ENCODE results near the gene DHRS9. TPM values are rescaled to one million over a fixed set of nuclear protein-coding genes. Genes with fewer than 3 reads are reported as not detected.
A peak's percentile ranks its signal among the peaks of the same experiment; 100 is the strongest.
"Not testable (repeated sequence)": the region's sequence is repeated elsewhere in the genome, so short reads cannot be mapped to it uniquely, and the experiment has no call there.

Gene DHRS9
- total RNA-seq (2014; rRNA removed; shearing (Covaris generic)), result 0.33 and 0.57 TPM in 2 replicates

GRCh38 chr2:169069341-169069740 is at the start of gene DHRS9:
Gene DHRS9 (plus strand): TSS chr2:169069563. CDS start chr2:169081582, 12,019 bp downstream.
- DNase-seq (ENCODE audit: low spot score), result peak; percentile 64

DNA sequence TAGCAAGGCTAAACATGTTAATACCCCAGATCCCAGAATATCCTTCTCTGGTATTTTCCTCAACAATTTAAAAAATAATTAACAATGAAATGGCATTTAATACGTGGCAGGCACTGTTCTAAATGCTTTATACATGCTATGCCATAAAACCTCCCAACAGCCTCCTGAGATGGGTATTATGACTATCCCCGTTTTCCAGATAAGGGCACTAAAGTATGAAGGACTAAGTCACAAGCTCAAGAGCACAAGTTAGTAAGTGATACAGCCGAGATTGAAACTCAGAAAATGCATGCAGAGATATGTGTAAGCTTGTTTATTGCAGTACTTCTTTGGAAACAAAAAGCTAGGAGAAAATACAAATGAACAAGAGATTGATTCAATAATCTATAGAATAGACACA is 46.2 kb upstream of the DHRS9 start:
- no peak for DNase-seq (ENCODE audit: low spot score)

DNA sequence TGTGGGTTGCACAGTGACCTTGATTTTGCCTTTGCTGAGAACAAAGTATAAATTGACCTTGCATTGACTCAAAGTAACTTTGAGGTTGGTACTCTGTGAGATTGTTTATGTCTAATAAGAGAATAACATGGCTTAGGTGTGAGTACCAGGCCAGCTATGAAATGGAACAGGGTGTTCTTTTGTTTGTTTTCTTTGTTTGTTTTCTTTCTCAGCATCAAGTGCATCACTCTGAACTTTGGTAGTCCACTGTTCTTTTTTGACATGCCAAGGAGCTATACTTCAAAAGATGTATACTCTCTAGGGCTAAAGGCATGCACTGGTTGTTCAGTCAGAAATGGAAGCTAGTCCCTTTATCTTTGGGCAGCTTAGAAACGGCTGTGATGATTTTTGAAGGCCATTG is 43.3 kb upstream of the DHRS9 start:
- no peak for DNase-seq (ENCODE audit: low spot score)

GRCh38 chr2:169027234-169027633 is 42.1 kb upstream of the DHRS9 start:
- DNase-seq (ENCODE audit: low spot score), result no peak

DNA sequence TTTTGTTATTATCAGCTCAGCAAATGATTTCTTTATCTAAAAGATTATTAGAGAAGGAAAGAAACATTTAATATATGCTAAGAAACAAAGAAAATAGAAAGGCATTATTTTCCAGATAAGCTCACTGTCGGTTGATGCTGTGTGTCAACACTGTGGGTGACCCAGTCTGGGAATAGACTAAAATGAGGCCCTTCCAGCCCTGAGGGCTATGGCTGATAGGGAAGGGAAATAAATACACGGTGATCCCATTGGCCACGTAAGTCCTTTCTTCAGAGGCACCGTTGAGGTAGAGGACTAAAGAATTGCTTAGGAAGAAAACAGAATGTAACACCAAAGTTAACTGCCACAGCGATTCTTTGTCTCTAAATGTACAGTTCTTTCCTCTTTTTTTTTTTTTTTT is 40.0 kb upstream of the DHRS9 start:
- DNase-seq (ENCODE audit: low spot score), result no peak

DNA sequence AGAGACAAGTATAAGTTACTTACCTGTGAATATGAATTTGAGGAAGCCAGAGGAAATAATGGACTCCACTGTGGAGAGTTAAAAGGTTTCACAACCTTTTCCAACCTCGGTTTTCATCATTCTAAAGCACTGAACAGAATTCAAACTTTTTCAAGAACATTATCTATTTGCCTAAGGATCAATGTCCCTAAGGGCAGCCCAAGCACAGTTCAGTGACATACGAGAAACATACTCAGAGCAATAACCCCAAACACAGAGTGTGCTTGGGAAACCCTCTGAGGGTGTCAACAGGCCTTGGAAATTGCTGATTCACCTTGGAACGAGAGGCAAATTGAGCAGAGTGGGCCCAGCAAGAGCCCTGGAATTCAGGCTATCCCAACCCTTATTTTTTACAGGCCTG is 38.2 kb upstream of the DHRS9 start, which contains the start of gene ABCB11:
Gene ABCB11 (minus strand): TSS at position 123 of the 400 bp plus-strand sequence. CDS start 13,199 bp downstream, outside the sequence.
- DNase-seq (ENCODE audit: low spot score), result no peak

DNA sequence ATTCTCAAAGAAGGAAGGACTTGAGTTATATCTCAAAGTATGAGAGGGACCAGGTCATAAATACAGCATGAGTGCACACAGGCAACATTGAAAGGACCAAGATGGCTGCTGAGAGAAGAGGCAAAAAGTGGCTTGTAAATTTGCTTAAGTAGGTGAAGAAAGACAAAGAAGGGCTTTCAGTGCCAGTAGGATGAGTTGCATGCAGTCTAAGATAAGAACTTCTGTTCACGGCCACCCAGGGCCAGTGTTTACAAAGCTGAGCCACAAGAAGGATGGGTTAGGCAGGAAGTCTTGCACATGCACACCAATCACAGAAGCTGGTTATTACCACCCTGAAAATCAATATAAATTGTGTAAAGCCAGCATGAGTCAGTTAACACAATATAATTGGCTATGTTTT is 35.1 kb upstream of the DHRS9 start:
- DNase-seq (ENCODE audit: low spot score), result peak; percentile 86

DNA sequence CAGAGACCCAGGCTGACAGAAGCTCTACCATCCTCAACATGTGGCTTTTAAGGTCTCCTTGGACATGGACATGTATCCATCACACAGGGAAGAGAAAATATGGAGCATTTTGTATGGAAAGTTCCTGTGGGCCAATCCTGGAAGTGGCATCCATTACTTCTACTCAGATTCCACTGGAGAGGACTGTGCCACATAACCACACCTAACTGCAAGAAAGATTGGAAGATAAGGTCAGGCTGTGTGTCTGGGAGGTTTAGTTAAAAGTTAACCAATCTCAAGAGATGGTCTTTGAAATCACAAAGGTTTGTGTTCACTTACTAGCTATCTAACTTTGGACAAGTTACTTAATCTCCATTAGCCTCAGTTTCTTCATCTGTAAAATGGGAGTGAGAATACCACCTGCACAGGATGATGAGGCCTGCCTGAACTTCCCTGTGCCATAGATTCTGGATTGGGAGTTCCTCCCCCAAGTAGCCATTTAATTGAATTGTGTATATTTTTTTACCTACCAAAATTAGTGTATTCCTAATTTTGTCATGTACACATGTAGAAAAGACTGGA is 34.3 kb upstream of the DHRS9 start:
- DNase-seq (ENCODE audit: low spot score), result no peak

GRCh38 chr2:169035887-169036286 is 33.5 kb upstream of the DHRS9 start:
- DNase-seq (ENCODE audit: low spot score), result peak; percentile 59

- peak; percentile 67 for DNase-seq (ENCODE audit: low spot score)
Measured at GRCh38 chr2:169036736-169037440, 32.5 kb upstream of the DHRS9 start.

DNA sequence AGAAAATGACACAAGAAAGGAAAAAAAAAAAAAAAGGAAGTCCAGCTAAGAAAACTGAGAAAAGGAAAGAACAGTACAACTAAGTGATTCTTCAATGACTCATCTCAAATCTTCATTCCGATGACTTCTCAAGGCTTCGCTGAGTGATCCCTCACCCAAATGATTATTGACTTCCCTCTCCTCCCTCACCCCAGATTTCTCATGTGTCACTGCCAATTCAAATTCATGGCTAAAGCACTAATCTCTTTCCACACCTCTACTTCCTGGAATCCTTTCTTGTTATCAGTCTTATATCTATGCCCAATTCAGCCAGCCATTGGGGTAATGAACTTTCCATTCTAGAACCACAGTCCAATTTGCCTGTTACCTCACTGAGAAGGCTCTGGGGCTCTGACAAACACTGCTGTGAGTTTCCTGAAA is 31.0 kb upstream of the DHRS9 start:
- DNase-seq (ENCODE audit: low spot score), result peak; percentile 67

GRCh38 chr2:169039702-169040101 is 29.7 kb upstream of the DHRS9 start:
- DNase-seq (ENCODE audit: low spot score), result no peak

GRCh38 chr2:169041594-169041993 is 27.8 kb upstream of the DHRS9 start:
- no peak for DNase-seq (ENCODE audit: low spot score)

DNA sequence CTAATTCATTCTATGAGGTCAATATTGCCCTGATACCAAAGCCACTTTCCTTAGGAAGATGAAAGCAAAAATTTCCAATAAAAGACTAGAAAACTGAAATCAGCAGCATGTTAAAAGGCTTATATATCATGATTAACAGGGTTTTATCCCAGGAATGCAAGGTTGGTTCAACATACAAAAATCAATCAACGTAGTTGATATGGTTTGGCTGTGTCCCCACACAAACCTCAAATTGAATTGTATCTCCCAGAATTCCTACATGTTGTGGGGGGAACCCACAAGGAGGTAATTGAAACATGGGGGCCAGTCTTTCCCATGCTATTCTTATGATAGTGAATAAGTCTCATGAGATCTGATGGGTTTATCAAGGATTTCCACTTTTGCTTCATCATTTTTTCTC is 26.5 kb upstream of the DHRS9 start:
- no peak for DNase-seq (ENCODE audit: low spot score)

DNA sequence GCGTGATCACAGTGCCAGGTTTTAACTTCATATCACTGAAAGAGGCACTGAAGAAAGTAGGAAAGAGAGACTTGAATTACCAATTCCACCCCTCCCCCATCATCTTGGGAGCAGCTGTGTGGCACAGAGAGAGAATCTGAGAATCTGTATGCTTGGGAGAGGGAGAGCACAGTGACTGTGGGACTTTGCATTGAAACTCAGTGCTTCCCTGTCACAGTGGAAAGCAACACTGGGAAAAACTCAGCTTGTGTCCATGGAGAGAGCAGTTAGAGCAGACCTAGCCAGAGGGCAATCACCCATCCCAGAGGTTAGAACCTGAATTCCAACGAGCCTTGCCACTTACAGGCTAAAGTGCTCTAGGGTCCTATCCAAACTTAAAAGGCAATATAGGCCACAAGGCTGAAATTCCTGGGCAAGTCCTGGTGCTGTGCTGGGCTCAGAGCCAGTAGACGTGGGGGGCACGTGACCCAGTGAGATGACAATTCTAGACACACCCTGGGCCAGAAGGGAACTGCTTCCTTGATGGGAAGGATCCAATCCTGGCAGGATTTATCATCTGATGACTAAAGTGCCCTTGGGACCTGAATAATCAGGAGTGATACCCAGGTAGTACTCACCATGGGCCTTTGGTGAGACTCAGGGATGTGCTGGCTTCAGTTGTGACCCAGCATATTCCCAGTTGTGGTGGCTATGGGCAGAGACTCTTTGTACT is 22.8 kb upstream of the DHRS9 start:
- no peak for DNase-seq (ENCODE audit: low spot score)

DNA sequence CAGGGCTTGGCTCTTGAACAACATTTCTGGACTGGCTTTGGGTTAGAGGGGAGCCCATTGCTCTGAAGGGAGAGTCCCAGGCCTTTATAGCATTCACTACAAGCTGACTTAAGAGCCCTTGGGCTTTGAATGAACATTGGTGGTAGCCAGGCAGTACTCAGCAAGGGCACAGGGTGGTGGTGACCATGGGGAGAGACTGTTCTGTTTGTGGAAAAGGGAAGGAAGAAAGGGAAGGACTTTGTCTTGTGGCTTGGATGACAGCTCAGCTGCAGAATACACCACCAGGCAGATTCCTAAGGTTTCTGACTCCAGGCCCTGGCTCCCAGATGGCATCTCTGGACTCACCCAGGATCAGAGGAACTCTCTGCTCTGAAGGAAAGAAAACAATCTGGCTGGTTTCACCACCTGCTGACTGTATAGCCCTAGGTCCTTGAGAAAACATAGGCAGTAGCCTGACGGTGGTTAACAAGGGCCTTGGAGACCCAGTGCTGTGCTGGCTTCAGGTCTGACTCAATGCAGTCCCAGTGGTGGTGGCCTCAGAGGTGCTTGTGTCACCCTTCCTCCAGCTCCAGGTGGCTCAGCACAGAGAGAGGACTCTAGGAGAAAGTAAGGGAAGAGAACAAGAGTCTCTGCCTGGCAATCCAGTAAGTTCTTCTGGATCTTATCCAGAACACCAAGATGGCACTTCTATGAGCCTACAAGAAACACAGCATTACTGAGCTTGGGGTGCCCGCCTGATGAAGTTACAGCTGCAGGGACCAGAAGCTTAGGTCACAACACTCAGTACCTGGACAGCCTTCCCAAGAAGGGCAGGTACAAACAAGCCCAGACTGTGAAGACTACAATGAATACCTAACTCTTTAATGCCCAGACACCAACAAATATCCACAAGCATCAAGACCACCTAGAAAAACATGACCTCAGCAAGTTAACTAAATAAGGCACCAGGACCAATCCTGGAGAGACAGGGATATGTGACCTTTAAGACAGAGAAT is 21.8 kb upstream of the DHRS9 start:
- DNase-seq (ENCODE audit: low spot score), result no peak

GRCh38 chr2:169049142-169049541 is 20.2 kb upstream of the DHRS9 start:
- no peak for DNase-seq (ENCODE audit: low spot score)

- DNase-seq (ENCODE audit: low spot score), result no peak
Measured at GRCh38 chr2:169050476-169051240, 18.7 kb upstream of the DHRS9 start.

GRCh38 chr2:169054575-169054974 is 14.8 kb upstream of the DHRS9 start:
- DNase-seq (ENCODE audit: low spot score), result not testable (repeated sequence)

DNA sequence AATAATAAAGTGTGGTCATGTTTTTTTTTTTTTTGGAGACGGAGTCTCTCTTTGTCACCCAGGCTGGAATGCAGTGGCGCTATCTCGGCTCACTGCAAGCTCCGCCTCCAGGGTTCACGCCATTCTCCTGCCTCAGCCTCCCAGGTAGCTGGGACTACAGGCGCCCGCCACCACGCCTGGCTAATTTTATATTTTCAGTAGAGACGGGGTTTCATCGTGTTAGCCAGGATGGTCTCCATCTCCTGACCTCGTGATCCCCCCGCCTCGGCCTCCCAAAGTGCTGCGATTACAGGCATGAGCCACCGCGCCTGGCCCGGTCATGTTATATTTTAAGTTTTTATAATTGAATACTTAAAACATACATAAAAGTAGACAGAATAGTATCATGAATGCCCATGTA is 5.2 kb upstream of the DHRS9 start:
- not testable (repeated sequence) for DNase-seq (ENCODE audit: low spot score)

- DNase-seq (ENCODE audit: low spot score), result no peak
Measured at GRCh38 chr2:169065422-169065821, 3.9 kb upstream of the DHRS9 start.

Measured in HT-29 (cell line).